ENCODE results near the gene BACH2.
"Not testable (repeated sequence)": the region's sequence is repeated elsewhere in the genome, so short reads cannot be mapped to it uniquely, and the experiment has no call there.

- not testable (repeated sequence) for TF ChIP-seq MYC (IDR thresholded peaks at IDR 0.05; ENCODE audit: borderline replicate concordance, low read length); POLR2A (IDR thresholded peaks at IDR 0.05; ENCODE audit: low read length); RARB (CRISPR knock-in tag; IDR thresholded peaks at IDR 0.05); REST (IDR thresholded peaks at IDR 0.05); CTCF (IDR thresholded peaks at IDR 0.05); CHD2 (IDR thresholded peaks at IDR 0.05; ENCODE audit: low read length, partially characterized antibody); MAZ (IDR thresholded peaks at IDR 0.05; ENCODE audit: borderline replicate concordance, low read depth, low read length); ESRRA (IDR thresholded peaks at IDR 0.05; ENCODE audit: borderline replicate concordance, low read length); BCL3 (IDR thresholded peaks at IDR 0.05)
These were observed 14.4 kb downstream of the BACH2 start for GRCh38 chr6:90282265-90282664.
